ENCODE measurements around the gene ACOT9.
"Not testable (repeated sequence)": the region's sequence is repeated elsewhere in the genome, so short reads cannot be mapped to it uniquely, and the experiment has no call there.

ACOT9 gene

GRCh38 chrX:23765868-23766267 is 22.8 kb upstream of the ACOT9 start:
- no peak for DNase-seq (ENCODE audit: low spot score)

GRCh38 chrX:23765449-23765848 is 22.4 kb upstream of the ACOT9 start:
- no peak for DNase-seq (ENCODE audit: low spot score)

GRCh38 chrX:23764188-23764984 is 21.3 kb upstream of the ACOT9 start:
- no peak for DNase-seq (ENCODE audit: low spot score)

- DNase-seq (ENCODE audit: low spot score), result no peak
These were observed 16.7 kb upstream of the ACOT9 start for GRCh38 chrX:23759821-23760220.

GRCh38 chrX:23756165-23756564 is 13.1 kb upstream of the ACOT9 start:
- DNase-seq (ENCODE audit: low spot score), result peak; percentile 40

- DNase-seq (ENCODE audit: low spot score), result no peak
These were observed 11.6 kb upstream of the ACOT9 start for GRCh38 chrX:23754664-23755063.

GRCh38 chrX:23752740-23753415 is 9.8 kb upstream of the ACOT9 start:
- DNase-seq (ENCODE audit: low spot score), result peak; percentile 8

- no peak for DNase-seq (ENCODE audit: low spot score)
These were observed 6.5 kb upstream of the ACOT9 start for GRCh38 chrX:23749576-23749975.

- DNase-seq (ENCODE audit: low spot score), result no peak
These were observed 6.1 kb upstream of the ACOT9 start for GRCh38 chrX:23749129-23749528.

- no peak for DNase-seq (ENCODE audit: low spot score)
These were observed 2.7 kb upstream of the ACOT9 start for GRCh38 chrX:23745786-23746185.

GRCh38 chrX:23743623-23743971 is 521 bp upstream of the ACOT9 start:
- DNase-seq (ENCODE audit: low spot score), result not testable (repeated sequence)

GRCh38 chrX:23742174-23742696 is 841 bp downstream of the ACOT9 start:
- peak; percentile 69 for DNase-seq (ENCODE audit: low spot score)

- DNase-seq (ENCODE audit: low spot score), result no peak
These were observed 5.7 kb downstream of the ACOT9 start for GRCh38 chrX:23737413-23737812.

- no peak for DNase-seq (ENCODE audit: low spot score)
These were observed 7.0 kb downstream of the ACOT9 start for GRCh38 chrX:23736030-23736429.

GRCh38 chrX:23732704-23733103 is 10.4 kb downstream of the ACOT9 start:
- DNase-seq (ENCODE audit: low spot score), result no peak

- no peak for DNase-seq (ENCODE audit: low spot score)
These were observed 11.1 kb downstream of the ACOT9 start for GRCh38 chrX:23731951-23732350.

- no peak for DNase-seq (ENCODE audit: low spot score)
These were observed 13.9 kb downstream of the ACOT9 start for GRCh38 chrX:23729214-23729613.

- no peak for DNase-seq (ENCODE audit: low spot score)
These were observed 15.9 kb downstream of the ACOT9 start for GRCh38 chrX:23727206-23727605.

GRCh38 chrX:23726191-23726590 is 16.9 kb downstream of the ACOT9 start:
- no peak for DNase-seq (ENCODE audit: low spot score)

- DNase-seq (ENCODE audit: low spot score), result no peak
These were observed 22.9 kb downstream of the ACOT9 start for GRCh38 chrX:23720117-23720677.

- no peak for DNase-seq (ENCODE audit: low spot score)
These were observed 37.8 kb downstream of the ACOT9 start for GRCh38 chrX:23705235-23705634.

- no peak for DNase-seq (ENCODE audit: low spot score)
These were observed 38.3 kb downstream of the ACOT9 start for GRCh38 chrX:23704673-23705206.

- DNase-seq (ENCODE audit: low spot score), result no peak
These were observed 43.4 kb downstream of the ACOT9 start for GRCh38 chrX:23699636-23700194.
